CD4-positive, alpha-beta T cell treated with Interleukin-21 for 1 hour (primary cell): ENCODE data around the gene CACNB3.
A peak's percentile ranks its signal among the peaks of the same experiment; 100 is the strongest.

Experiments used
- DNase-seq: peaks from one replicate; pipeline ENCODE4 v3.0.0-alpha.2; 2020

The CACNB3 gene

DNA sequence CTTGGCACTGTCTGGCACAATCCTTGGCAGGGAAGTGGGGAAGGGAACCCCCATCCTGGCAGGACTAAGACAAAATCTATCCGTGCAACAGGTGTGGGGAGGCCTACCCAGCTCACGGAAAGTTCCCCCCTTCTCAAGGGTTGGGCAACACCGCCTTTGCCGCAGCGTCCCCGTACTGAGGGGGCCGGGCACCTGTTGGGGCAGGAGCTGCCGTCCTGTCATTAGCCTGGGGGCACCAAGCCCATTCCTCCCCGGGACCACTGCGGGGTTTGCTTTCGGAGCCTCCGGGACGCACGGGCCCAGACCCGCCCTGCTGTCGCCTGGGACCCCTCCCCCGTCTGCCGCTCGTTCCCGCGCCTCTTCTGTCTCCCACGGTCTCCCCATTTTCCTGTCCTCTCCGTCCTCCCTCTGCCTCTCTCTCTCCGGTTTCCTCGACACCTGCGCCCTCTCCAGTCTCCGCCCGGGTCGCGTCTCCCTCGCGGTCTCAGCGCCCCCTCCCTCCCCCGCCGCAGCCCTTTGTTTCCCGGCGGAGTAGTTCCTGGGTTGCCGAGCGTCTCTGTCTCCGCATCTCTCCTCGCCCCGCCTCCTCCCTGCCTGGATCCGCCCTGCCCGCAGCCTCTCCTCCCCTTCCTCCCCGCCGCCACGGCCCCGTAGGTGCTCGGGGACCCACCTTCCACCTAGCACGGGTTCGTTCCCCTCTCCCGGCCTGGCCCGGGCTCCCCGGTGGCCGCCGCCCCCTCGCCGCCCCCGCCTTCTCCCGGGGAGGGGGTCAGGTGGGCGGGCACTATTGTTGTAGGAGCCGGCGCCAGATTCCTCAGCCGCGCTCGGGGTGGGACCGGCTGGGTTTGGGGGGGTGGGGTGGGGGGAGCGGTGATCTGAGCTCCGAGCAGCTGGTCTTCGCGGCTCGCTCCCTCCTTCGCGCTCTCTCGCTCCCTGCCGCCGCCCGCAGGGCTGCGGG lies at the start of gene CACNB3:
TSS of gene CACNB3 (plus strand) at position 624 of the 958 bp plus-strand sequence. CDS start 434 bp downstream, outside the sequence.
- DNase-seq, result peak; percentile 84

DNA sequence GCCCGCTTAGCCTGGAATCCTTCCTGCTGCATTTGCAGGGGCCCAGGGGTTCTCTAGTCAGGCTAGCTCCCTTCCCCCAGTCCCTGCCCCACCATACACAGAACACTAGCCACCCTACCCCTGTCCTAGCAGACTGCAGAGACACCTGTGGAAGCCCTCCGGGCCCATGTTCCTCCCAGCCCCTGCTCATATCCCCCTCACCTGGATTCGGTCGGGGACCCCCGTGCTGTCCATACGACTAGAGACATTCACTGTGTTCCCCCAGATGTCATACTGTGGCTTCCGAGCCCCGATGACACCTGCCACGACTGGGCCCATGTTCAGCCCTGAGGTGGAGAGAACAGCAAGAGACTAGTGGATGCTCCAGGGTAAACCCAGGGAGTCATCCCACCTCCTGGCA lies 49.6 kb upstream of the CACNB3 start:
- no peak for DNase-seq

DNA sequence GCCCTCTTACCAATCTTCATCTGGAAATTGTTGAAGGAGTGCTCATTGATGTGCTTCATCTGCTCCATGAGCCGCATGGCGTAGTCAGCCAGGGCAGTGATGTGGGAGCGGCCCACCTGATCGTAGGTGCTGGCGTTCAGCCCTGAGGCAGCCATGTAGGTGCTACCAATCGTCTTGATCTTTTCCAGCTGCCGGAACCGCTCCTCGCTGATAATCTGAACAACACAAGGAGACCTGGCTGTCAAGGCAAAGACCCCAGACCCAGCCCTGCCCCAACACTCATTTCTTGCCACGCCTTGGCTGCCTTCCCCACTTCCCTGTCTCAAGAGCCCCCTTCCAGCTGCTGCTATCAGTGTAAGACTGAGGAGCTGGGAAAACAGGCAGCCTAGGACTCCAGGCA lies 47.5 kb upstream of the CACNB3 start:
- no peak for DNase-seq

DNA sequence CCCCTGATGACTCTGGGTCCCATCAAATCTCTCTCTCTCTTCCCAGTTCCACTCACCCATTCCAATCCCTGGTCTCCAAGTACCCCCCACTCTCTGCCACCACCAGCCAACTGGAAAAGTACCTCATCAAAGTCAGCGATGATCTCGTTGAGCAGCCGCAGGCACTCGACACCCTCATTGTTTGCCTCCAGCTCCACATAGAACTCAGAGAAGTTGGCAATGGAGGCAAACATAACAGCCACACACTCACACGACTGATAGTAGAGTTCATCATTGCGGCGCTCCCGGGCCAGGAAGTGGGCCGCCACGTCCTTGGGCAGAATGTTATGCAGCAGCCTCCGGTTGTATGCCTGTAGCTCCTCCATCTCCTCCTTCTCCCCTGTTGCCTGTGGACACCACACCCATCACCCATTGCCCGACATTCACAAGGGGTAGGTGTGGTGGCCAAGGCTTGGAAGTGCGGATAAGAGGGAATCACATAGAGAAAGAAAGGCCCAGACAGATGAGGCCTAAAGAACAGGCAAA lies 46.6 kb upstream of the CACNB3 start:
- no peak for DNase-seq

DNA sequence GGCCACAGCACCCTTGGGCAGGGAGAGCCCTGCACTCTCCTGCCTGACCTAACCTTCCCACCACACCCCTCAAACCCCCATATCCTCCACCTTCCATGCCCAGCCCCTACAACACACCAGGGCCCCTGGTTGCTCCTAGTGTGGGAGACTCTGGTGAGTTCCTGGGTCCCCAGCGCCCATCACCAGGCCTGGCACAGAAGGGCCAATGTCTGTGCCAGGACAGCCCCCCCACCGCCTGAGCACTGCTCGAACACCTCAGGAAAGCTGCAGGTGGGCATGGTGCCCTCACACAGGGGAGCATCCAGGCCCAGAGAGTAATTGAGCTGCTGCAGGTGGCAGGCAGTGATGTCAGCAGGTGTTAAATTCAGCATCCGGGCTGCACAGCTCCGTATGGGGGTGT lies 44.6 kb upstream of the CACNB3 start:
- DNase-seq, result no peak

DNA sequence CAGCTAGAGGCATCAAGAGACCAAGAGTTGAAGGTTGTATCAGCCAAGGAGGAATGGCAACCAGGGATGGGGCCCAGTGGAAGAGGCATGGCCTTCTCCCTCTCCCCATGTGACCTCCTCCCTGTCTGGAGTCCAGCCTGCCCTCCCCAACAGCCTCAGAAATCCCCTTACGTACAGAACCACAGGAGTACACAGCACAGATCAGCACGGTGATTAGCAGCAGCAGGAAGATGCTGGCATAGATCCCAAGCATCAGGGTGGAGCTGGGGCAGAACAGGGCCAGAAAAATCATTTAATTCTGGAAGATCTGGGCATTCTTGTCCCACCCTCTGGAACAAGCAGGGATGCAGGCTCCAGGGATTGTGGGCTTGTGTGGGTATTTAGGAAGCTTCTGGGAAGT lies 43.8 kb upstream of the CACNB3 start:
- no peak for DNase-seq

DNA sequence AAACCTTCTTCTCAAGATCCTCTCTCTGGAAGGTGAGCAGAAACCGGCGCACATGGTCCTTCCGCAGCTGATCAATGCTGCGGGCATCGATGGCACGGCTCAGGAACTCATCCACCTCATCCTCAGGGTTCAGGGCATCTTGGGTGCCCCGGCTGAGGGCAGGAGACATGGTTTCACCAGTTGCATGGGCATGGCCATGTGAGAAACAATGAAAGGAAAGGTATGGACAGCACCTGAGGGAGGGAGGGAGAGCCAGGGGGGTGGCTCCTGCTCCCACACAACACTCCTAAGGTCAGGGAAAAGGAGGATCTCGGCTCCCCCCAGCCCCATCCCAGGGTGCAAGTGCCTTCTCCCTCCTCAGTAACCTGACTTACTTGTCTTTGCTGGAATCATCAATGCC lies 43.0 kb upstream of the CACNB3 start:
- no peak for DNase-seq

DNA sequence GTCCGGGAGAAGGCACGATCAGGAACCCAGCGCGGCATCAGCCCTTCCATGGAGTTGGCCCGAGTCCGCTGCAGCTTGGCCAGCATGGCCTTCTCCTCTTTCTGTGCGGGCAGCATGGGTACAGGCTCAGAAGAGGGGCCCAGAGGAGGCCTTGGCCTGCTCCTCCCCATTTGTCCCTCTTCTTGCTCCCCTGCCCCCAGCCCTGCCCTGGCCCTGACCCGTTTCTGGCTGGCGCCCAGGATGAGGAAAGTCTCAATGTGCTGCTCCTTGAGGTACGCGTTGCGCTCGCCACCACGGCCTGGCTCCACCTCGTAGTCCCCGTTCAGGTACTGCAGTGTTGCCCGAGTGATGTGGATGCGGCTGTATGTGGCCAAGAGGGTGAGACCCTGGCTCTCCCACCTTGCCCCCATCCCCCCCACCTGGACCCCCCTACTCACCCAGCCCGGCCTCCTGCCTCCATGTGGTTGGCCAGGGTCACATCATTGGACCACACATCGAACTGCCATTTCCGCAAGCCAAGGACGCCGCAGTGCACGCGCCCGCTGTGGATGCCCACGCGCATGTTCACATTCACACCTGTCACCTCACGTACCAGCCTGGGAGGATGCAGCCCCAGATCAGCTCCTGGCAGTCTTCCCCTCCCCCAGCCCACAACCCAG lies 42.2 kb upstream of the CACNB3 start:
- no peak for DNase-seq

DNA sequence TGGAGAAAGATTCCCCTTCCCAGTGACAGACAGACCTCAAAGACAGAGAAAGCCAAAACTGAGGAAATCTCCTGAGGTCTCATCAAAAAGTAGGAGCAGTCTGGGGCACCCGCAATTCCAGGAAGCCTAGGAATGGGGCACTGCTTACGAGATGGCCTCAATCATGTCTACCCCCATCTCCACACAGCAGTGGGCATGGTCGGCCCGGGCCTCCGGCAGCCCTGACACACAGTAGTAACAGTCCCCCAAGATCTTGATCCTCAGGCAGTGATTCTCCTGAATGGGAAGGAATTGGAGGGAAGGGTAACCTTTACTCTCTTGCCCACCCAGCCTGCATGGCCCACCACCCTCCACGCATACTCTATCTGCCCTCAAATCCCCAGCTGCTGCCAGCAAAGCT lies 41.3 kb upstream of the CACNB3 start:
- DNase-seq, result no peak

DNA sequence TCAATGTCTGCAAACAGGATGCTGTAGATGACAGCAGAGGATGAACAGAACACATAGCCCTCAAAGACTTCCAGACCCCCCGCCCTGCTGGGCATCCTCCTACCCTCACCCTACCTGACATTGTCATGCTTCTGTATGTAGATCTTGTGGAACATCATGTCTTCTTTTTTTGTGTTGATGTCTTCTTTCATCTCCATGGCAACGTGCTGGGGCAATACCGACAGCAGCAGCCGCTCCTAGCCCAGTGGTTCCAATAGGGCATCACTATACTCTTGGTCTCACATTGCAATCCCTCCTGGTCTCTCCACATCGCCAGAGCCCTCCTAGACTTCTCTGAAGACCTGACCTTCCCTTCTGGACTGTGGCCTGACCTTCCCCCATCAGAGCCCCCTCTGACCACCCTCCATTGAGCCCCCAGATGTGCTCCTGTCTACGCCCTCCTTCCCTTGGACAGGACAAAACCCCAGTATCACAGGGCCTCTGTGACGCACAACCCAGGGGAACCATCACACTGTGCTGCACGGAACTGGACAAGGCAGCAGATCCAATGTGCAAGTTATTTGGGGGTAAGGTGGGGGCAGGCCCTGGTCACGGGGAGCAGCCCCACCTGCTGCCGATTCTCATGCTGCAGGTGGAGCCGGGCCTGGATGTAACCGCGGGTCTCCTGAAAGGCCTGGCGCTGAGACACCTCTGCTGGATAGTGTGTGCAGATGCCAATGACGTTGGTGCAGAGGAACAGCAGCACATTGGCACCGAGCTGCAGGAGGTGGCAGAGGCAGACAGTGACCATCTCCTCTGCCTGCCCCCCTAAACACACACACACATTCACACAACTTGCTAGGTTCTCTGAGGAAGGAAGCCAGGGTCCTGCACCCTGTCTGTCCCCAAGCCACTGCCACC lies 40.5 kb upstream of the CACNB3 start:
- no peak for DNase-seq

DNA sequence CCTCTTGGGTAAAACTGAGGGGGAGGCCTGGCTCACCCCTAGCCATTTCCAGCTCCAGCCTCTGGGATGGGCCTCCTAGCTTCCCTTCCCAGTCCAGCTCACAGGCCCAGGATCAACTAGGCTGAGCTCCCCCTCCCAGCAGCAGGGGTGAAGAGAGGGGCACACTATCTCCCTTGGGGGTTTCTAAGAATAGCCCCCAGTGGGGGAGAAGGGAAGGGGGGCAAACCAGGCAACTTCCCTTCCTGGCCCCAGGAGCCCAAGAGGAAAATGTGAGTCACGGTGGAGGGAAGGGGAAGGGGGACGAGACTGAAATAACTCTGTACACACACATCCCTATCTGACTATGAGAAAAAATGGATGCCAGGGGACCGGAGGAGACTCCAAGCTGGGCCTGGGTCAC lies 38.4 kb upstream of the CACNB3 start:
- no peak for DNase-seq

DNA sequence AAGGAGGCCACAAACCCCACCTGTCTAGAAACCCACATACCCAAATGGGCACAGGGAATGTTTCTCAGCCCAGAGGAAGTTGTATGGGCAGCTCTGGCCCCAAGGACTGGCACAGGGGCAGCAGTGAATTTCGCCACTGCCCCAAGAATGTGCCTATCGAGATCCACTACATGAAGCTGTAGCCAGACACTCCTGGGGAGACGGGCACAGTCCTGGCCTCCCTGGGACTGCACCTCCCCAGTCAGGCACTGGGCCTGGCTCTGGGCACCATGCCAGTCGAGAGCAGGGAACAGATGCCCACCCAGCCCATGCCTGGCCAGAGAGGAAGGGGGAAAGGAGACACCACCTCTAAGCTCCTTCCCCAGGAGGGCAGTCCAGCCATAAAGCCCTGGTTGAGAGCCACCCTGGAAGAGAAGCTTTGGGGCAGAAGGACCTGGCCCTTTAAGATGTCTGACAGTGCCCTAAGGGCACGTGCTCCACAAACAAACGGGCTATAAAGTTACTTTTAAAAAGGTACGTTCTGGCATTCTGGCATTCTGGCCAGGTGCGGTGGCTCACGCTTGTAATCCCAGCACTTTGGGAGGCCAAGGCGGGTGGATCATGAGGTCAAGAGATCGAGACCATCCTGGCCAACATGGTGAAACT lies 37.8 kb upstream of the CACNB3 start:
- no peak for DNase-seq

DNA sequence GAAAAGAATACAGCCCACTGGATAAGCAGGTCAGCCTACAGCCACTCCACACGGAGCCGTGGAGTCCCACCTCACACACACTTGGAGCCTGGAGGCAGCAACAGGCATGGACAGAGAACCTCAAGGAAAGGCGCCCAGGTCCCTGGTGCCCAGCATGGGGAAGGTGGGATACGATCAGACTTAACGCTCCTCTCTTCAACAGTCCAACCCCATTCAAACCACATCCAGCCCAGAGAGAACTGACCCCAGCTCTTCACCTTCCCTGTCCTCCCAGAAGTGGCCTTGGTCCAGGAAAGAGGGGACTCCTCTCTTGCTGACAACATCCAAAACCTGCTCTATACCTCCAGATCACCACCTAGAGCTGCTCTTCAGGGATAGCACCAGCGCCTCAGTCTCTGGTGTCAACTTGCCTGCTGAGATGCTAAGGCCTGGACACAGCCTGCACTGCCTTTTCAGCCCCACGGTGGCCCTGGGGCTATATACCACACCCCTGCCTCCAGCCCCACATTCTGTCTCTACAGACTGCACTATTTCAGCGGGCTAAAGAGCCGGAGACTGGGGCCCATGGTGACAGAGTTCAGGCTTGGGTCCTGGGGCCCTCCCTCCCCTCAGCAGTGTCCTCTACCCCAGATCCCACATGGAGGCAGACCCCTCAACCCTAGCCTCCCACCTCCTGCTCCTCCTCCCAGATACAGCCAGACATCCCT lies 36.4 kb upstream of the CACNB3 start:
- DNase-seq, result no peak

DNA sequence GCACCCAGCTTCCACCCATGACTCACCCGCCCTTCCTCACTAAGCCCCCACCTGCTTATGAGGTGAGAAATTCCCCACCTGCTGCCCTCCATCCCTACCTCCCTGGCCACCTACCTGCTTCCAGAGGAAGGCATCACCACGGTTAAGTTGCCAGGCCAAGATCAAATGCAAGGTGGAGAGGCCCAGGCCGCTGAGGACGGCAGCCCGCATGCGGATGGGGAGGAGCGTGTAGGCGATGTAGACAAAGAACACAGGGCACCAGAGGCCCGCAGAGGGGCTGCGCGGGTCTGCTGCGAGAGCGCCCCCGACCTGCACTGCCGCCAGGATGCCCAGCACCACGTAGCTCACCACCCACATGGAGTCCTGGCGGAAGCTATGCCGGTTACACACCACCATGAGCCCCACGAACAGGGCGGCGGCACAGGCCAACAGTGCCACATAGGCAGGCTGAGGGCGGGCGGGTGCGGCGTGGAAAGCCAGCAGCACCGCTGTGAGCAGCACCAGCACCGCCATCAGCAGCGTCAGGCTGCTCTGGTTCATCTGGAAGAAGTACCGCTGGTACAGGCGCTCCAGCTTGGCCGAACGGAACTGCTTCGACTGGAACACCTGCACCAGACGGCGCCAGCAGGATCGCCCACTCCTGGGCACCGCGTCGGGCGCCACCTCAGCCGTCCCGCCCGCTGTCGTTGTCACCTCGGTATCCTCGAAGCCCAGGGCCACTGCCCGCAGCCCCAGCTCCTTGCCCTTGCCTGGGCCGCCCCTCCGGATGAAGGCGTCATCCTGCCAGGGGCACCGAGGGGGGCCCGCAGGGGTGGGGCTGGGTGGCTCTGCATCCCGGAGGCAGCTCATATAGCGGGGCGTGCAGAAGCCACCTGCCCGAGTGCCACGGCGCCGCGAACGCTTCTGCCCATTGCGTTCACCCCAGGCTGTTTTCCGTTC lies 35.6 kb upstream of the CACNB3 start:
- no peak for DNase-seq

DNA sequence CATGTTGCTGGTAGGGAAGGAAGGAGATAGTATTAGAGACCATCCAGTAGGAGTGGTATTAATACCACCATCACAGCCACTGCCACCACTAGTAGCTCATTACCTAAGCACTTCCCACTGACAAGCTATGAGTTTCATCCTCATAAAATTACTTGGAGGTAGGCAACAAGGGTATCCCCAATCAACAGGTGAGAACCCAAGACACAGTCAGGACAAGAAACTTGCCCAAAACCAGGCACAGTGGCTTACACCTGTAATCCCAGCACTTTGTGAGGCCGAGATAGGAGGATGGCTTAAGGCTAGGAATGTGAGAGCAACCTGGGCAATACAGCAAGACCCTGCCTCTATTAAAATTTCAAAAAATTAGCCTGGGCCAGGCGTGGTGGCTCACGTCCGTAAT lies 34.9 kb upstream of the CACNB3 start:
- DNase-seq, result no peak

DNA sequence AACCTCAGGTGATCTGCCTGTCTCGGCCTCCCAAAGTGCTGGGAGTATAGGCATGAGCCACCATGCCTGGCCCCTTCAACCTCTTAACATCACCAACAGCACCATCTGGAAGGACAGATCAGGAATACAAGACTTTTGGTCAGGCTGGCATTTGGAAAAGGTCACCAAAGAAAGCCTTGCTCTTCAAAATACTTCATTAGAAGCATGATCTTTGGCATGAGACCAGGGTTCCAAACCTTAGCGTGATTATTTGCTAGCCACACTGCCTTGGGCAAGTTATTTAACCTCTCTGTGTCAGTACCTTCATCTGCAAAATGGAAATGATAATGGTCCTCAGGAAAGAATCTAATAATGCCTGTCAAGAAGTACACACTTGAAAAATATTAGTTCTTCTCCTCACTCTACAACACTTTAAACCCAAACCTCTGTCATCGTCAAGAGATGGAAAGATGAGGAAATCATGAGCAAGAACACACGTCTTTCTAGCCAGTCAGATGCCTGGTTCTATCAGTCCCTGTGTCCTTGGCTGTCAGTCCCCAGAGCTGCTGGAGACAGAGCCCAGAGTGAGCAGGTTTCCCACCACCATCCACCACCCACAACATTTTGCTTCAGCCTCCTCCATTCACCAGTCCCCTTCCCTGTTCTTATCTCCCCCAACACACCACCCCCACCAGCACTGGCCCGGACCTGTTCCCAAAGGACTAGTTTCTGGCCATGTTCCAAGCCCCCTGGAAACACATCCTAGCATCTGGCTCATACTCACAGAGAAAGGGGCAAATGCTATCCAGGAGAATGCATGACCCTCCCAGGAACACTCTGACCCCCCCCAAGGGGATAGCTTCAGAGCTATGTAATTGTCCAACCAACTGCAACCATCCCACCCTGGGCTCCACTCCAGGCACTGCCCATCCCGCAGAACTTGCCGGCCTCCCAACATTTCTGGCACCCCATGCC lies 31.4 kb upstream of the CACNB3 start:
- DNase-seq, result no peak

DNA sequence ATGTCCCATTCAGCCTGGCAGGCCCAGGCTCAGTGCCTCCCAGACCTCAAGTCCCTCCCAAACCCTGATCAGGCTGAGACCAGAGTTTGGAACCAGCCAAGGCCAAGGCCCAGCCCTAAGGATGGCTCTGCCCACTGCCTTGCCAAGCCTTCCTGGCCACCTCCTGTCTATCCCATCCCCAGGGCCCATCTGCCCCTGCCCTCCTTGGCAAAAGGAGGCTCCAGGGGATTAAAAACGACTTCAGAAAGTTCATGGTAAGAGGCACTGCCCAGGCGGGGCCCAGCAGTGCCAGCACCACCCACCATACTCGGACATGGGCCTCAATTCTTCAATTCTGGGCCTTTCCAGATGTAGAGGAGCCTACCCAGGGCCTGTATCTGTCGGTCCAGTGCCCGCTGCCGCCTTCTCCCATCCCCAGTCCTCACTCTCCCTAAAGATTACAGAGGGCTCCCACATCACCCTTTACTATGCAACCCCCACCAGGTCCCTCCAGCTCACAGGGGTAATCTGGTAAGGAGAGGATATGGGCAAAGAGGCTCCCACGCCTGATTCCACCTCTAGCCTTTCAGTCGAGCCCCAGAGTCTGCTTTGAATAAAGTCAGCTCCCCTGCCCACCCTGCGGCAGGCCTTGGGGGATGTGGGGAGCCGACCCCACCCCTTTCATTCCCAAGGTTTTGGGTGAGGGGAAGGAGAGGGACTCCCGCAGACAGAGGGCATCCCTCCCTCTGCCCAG lies 30.3 kb upstream of the CACNB3 start:
- DNase-seq, result no peak

DNA sequence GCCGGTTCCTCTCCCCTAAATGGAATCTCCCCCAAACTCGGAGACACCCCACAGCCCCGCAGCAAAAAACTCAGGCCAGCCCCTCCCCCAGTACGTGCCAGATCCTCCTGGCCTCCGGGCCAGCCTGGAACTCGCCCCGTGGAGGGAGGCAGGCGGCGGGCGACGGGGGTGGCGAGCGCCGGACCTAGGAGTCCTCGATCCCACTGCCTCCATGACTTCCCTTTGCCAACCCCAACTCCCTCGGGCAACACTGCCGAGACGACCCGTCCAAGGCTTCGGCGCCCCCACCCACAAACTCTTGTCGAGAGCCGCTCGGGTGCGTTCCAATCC lies 29.8 kb upstream of the CACNB3 start:
- no peak for DNase-seq
